Activated T-helper 2 cell treated with anti-CD3 and anti-CD28 coated beads, Interferon-gamma antibody, Interleukin-2, Interleukin-4, amounts not matched to agents 10 μg/mL and 5 μg/mL and 100 μg/mL, durations not matched to agents 14 hours and 24 hours and 36 hours (primary cell): Measurements from ENCODE around the gene SFTA2. TPM values are rescaled to one million over a fixed set of nuclear protein-coding genes. Genes with fewer than 3 reads are reported as not detected.

ENCODE experiments used
- DNase-seq: peaks from one replicate; pipeline ENCODE4 v3.0.0; 2021; ENCODE audit warnings: low spot score
- H3K27ac Mint-ChIP-seq: one replicate; pipeline ENCODE4 v1.8.0; 2021; ENCODE audit warnings: mixed read lengths
- H3K27me3 Mint-ChIP-seq: one replicate; pipeline ENCODE4 v1.8.0; 2021; ENCODE audit warnings: low read depth, mixed read lengths
- H3K36me3 Mint-ChIP-seq: one replicate; pipeline ENCODE4 v1.8.0; 2021; ENCODE audit warnings: low read depth, mixed read lengths
- H3K4me1 Mint-ChIP-seq: one replicate; pipeline ENCODE4 v1.8.0; 2021; ENCODE audit warnings: low read depth, mixed read lengths
- H3K4me3 Mint-ChIP-seq: one replicate; pipeline ENCODE4 v1.8.0; 2021; ENCODE audit warnings: low read depth, mild to moderate bottlenecking, moderate library complexity, mixed read lengths
- H3K9me3 Mint-ChIP-seq: one replicate; pipeline ENCODE4 v1.8.0; 2021; ENCODE audit warnings: mixed read lengths
- intact Hi-C: fragments of 100-400 bp; cut with micrococcal nuclease; formaldehyde crosslinking; loops from one replicate; pipeline ENCODE4 v1.15.1; 2023
- total RNA-seq: library from RNA; stranded (reverse); gene quantifications from 2 replicates; pipeline ENCODE4 v1.2.3, GENCODE V29; 2022

Gene SFTA2
- total RNA-seq, 1 donor from 2014 or later, result not detected

- Mint-ChIP-seq H3K36me3 (no peaks in the 10 kb centered on the region), H3K27me3 (peaks cover 4% of the 10 kb centered on the region), H3K9me3 (no peaks in the 10 kb centered on the region), H3K4me3 (no peak overlapping the region), H3K4me1 (peaks cover 33% of the 10 kb centered on the region), H3K27ac (no peak overlapping the region)
- DNase-seq, result no peak
- intact Hi-C loops, result no loop called here
These were observed 49.7 kb downstream of the SFTA2 start for GRCh38 chr6:30882204-30882758.

GRCh38 chr6:30881392-30882203 lies 50.4 kb downstream of the SFTA2 start:
- Mint-ChIP-seq H3K9me3 (no peaks in the 10 kb centered on the region), H3K4me3 (no peak overlapping the region), H3K36me3 (no peaks in the 10 kb centered on the region), H3K27me3 (peaks cover 3% of the 10 kb centered on the region), H3K4me1 (peaks cover 37% of the 10 kb centered on the region), H3K27ac (no peak overlapping the region)
- intact Hi-C loops, result no loop called here
- no peak for DNase-seq

Other genes starting within 250 kb of the SFTA2 start
- gene PPP1R18, start 245.5 kb downstream of the SFTA2 start, total RNA-seq, result 137 and 144 TPM in 2 replicates
- 23.1 and 24.2 TPM in 2 replicates for gene NRM, start 241.2 kb downstream of the SFTA2 start, total RNA-seq
- gene MDC1, start 214.9 kb downstream of the SFTA2 start, total RNA-seq, result 88.3 and 96.6 TPM in 2 replicates
- gene TUBB, start 211.8 kb downstream of the SFTA2 start, total RNA-seq, result 1,115 and 1,128 TPM in 2 replicates
- gene FLOT1, start 189.5 kb downstream of the SFTA2 start, total RNA-seq, result 201 and 214 TPM in 2 replicates
- gene IER3, start 187.6 kb downstream of the SFTA2 start, total RNA-seq, result 185 and 190 TPM in 2 replicates
- 11.3 and 13.7 TPM in 2 replicates for gene DDR1, start 47.7 kb downstream of the SFTA2 start, total RNA-seq
- 56.8 and 58.3 TPM in 2 replicates for gene GTF2H4, start 24.0 kb downstream of the SFTA2 start, total RNA-seq
- gene VARS2, start 17.9 kb downstream of the SFTA2 start, total RNA-seq, result 67.0 and 75.0 TPM in 2 replicates
- gene MUCL3, start 8.8 kb upstream of the SFTA2 start, total RNA-seq, result not detected in 2 replicates
- not detected in 2 replicates for gene MUC21, start 51.5 kb upstream of the SFTA2 start, total RNA-seq
- gene MUC22, start 78.3 kb upstream of the SFTA2 start, total RNA-seq, result not detected in 2 replicates
- not detected in 2 replicates for gene C6orf15, start 180.4 kb upstream of the SFTA2 start, total RNA-seq
- not detected in 2 replicates for gene PSORS1C1, start 182.6 kb upstream of the SFTA2 start, total RNA-seq
- gene CDSN, start 188.3 kb upstream of the SFTA2 start, total RNA-seq, result not detected in 2 replicates
- not detected in 2 replicates for gene PSORS1C2, start 206.9 kb upstream of the SFTA2 start, total RNA-seq
- 50.5 and 53.1 TPM in 2 replicates for gene CCHCR1, start 225.6 kb upstream of the SFTA2 start, total RNA-seq
- 81.5 and 82.0 TPM in 2 replicates for gene TCF19, start 226.4 kb upstream of the SFTA2 start, total RNA-seq
- gene POU5F1, start 238.5 kb upstream of the SFTA2 start, total RNA-seq, result not detected in 2 replicates